LNCAP (cell line): ENCODE data around the gene HDHD3.

ENCODE experiments used
- TF ChIP-seq, protein P1 (sequence below): fragments of 450-650 bp; IDR thresholded peaks from 2 replicates; pipeline ENCODE4 v1.5.1; 2017; ENCODE audit warnings: mild to moderate bottlenecking

Gene HDHD3

GRCh38 chr9:113409481-113409880 lies 32.7 kb upstream of the HDHD3 start:
- TF ChIP-seq, protein P1, sequence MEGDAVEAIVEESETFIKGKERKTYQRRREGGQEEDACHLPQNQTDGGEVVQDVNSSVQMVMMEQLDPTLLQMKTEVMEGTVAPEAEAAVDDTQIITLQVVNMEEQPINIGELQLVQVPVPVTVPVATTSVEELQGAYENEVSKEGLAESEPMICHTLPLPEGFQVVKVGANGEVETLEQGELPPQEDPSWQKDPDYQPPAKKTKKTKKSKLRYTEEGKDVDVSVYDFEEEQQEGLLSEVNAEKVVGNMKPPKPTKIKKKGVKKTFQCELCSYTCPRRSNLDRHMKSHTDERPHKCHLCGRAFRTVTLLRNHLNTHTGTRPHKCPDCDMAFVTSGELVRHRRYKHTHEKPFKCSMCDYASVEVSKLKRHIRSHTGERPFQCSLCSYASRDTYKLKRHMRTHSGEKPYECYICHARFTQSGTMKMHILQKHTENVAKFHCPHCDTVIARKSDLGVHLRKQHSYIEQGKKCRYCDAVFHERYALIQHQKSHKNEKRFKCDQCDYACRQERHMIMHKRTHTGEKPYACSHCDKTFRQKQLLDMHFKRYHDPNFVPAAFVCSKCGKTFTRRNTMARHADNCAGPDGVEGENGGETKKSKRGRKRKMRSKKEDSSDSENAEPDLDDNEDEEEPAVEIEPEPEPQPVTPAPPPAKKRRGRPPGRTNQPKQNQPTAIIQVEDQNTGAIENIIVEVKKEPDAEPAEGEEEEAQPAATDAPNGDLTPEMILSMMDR, result no peak

DNA sequence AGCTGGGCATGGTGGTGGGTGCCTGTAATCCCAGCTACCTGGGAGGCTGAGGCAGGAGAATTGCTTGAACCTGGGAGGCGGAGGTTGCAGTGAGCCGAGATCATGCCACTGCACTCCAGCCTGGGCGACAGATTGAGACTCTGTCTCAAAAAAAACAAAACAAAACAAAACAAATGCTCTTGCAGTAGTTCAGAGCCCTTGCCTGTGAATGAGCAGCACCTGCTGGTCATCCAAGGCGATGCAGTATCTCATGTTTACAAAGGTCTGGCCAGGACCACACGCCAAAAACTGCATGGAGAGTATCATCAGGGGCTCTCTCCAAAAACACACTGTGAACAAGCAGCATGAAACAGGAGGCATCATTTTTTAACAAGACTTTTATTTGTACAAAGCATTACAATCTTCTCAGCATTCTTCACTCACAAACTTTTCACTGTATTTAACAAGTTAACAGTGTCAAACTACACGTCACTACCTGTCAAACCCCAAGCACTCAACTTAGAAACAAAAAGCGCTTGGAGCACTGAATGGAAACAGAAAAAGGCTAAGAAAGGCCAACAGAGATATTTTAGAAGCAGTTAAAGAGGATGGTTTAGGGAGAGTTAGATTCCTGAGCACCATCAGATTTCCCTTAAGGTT lies 30.2 kb upstream of the HDHD3 start:
- TF ChIP-seq, protein P1, result peak; percentile 91

GRCh38 chr9:113403646-113404045 lies 26.9 kb upstream of the HDHD3 start:
- TF ChIP-seq, protein P1, result no peak

- TF ChIP-seq, protein P1, result peak; percentile 98
Measured at GRCh38 chr9:113401027-113401792, 24.4 kb upstream of the HDHD3 start, which contains the start of gene ALAD. Gene ALAD, minus strand, starts transcription at chr9:113401284. Its CDS starts 7,725 bp downstream, at chr9:113393559.

DNA sequence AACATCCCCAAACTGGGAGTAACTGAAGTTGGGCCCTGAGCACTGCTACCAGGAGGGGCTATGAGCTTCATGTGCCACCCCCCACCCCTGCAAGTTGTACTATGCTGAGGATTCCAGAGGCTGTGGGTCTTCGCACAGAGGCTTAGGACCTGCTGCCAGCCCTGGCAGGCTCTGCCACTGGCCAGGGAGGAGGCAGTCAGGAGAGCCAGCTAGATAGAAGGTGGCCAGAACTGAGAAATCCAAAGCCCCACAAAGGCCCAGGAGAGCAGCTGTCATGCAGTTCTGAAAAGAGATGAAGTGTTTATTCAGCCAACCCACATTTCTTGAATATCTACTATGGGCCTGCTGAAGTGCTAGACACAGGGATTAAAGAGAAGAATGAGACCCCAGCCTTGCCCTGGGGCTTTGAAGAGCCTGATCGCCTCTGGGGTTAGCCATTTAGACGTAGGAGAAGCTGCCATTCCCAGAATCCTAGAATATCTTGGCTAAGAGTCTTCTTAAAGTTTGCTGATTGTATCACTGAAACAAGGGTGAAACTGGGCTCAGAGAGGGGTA lies 22.9 kb upstream of the HDHD3 start:
- TF ChIP-seq, protein P1, result no peak

DNA sequence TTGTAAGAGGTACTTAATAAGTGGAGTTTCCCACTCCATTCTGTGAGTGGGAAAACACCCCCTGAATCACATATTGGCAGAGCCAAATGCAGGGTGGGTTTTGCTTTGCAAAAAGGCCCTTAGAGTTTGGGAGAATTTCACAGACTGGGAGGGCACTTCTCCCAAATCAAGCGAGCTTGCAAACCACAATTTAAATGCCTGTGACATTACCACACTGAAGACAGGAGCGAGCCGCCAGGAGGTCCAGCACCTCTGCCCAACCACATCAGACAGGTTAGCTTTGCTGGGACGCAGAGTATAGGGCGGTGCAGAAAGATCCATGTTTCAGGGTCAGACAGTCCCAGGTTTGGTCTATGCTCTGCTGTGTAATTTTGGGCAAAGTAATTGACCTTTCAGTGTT lies 22.0 kb upstream of the HDHD3 start:
- TF ChIP-seq, protein P1, result no peak

- TF ChIP-seq, protein P1, result no peak
Measured at GRCh38 chr9:113397203-113397631, 20.4 kb upstream of the HDHD3 start.
